Testis (tissue), 3 donors: ENCODE results near the gene TMEM106C. TPM values are rescaled to one million over a fixed set of nuclear protein-coding genes. Genes with fewer than 3 reads are reported as not detected.
A peak's percentile ranks its signal among the peaks of the same experiment; 100 is the strongest.

ENCODE experiments used
- DNase-seq: peaks from one replicate; pipeline ENCODE4 v3.0.0-alpha.2; 2019
- H3K27ac ChIP-seq, 2 donors: fragments of 200-600 bp; sonication (generic); one replicate each; pipeline ENCODE4 v1.5.1; 2019
- H3K27me3 ChIP-seq: fragments of 200-600 bp; sonication (generic); one replicate; pipeline ENCODE4 v1.5.1; 2019
- H3K36me3 ChIP-seq: fragments of 200-600 bp; sonication (generic); one replicate; pipeline ENCODE4 v1.5.1; 2017; ENCODE audit warnings: low read depth; ENCODE audit errors: missing control alignments
- H3K4me1 ChIP-seq: fragments of 200-600 bp; sonication (generic); one replicate; pipeline ENCODE4 v1.5.1; 2019
- H3K4me3 ChIP-seq, 2 donors: fragments of 200-600 bp; sonication (generic); one replicate each; pipeline ENCODE4 v1.5.1; 2017 to 2019
- H3K9me3 ChIP-seq: fragments of 200-600 bp; sonication (generic); one replicate; pipeline ENCODE4 v1.5.1; 2017
- CTCF ChIP-seq, 3 experiments: fragments of 450-650 bp in 2 of 3; fragments of 200-600 bp in 1 of 3; sonication (generic) in 1 of 3; IDR thresholded peaks; one replicate each; pipeline ENCODE4 v1.5.1; 2016 to 2019; ENCODE audit warnings: antibody characterized with exemption in 3 of 3, mild to moderate bottlenecking in 2 of 3, moderate library complexity in 1 of 3
- POLR2A ChIP-seq: fragments of 450-650 bp; IDR thresholded peaks from one replicate; pipeline ENCODE4 v1.6.1; 2017; ENCODE audit warnings: antibody characterized with exemption, mild to moderate bottlenecking, moderate library complexity
- WGBS, 2 donors: methylation state at CpG; one replicate each; pipeline ENCODE4 v1.1.5; 2018; 5-methylcytosine and 5-hydroxymethylcytosine counted together
- intact Hi-C: fragments of 100-400 bp; cut with DNase I; formaldehyde crosslinking; loops from one replicate; pipeline ENCODE4 v1.15.1; 2023; ENCODE audit warnings: low total_unique reads
- polyA plus RNA-seq: library from polyadenylated mRNA; stranded (reverse); fragments of 350-450 nt; fragmentation: Illumina TruSeq; extraction: RNeasy Lipid Tissue Mini Kit (QIAGEN cat#74804); gene quantifications from one replicate; pipeline ENCODE4 v1.2.3, GENCODE V29; 2014; ENCODE audit warnings: low read depth, low replicate concordance; ENCODE audit not compliant: insufficient read depth
- total RNA-seq, 2 donors: library from RNA; depleted of rRNA; stranded (reverse); fragments of >200 nt; gene quantifications; one replicate each; pipeline ENCODE4 v1.2.3, GENCODE V29; 2016

The TMEM106C gene
- total and polyA plus RNA-seq, 3 donors from 2014 or later = 63.5 to 132 (median 91.1) TPM

- no peaks in the 10 kb centered on the region for H3K27me3 ChIP-seq
These were observed 41.8 kb downstream of the TMEM106C start for GRCh38 chr12:48005001-48005749.

GRCh38 chr12:48005750-48006021 is 42.3 kb downstream of the TMEM106C start:
- intact Hi-C loops = no loop called here
- no peaks in the 10 kb centered on the region for H3K27me3 ChIP-seq
- H3K4me3 ChIP-seq = no peak overlapping the region
- H3K9me3 ChIP-seq = no peaks in the 10 kb centered on the region
- no peak for DNase-seq
- no peak overlapping the region for H3K27ac ChIP-seq
- H3K4me1 ChIP-seq = peaks cover 34% of the 10 kb centered on the region
- H3K36me3 ChIP-seq = no peaks in the 10 kb centered on the region
- TF ChIP-seq POLR2A (no peak), CTCF (IDR thresholded peaks at IDR 0.05) (no peak)

More at GRCh38 chr12:48005001-48005749, 41.8 kb downstream of the TMEM106C start:
- Histone ChIP-seq H3K4me1 (peaks cover 34% of the 10 kb centered on the region), H3K27ac (no peak overlapping the region), H3K4me3 (peak overlapping the region in 1 of 2 donors; percentile 18), H3K36me3 (no peaks in the 10 kb centered on the region), H3K9me3 (no peaks in the 10 kb centered on the region)
- no peak for TF ChIP-seq POLR2A
- TF ChIP-seq CTCF (IDR thresholded peaks at IDR 0.05) = no peak
- DNase-seq = no peak
- intact Hi-C loops = no loop called here
- 42 to 47% methylated on average over 17 to 30 of the region's 30 CpGs for WGBS, 2 donors

GRCh38 chr12:48007206-48007605 is 43.8 kb downstream of the TMEM106C start:
- DNase-seq = no peak
- Histone ChIP-seq H3K27ac (no peak overlapping the region), H3K4me1 (peaks cover 24% of the 10 kb centered on the region), H3K36me3 (no peaks in the 10 kb centered on the region), H3K9me3 (no peaks in the 10 kb centered on the region), H3K27me3 (no peaks in the 10 kb centered on the region), H3K4me3 (no peak overlapping the region)
- TF ChIP-seq CTCF (IDR thresholded peaks at IDR 0.05) = no peak
- TF ChIP-seq POLR2A = no peak
- WGBS, 2 donors = 87 to 94% methylated on average over 4 of the region's 4 CpGs
- intact Hi-C loops = no loop called here

- H3K36me3 ChIP-seq = no peaks in the 10 kb centered on the region
- intact Hi-C loops = no loop called here
- H3K9me3 ChIP-seq = no peaks in the 10 kb centered on the region
- DNase-seq = no peak
- H3K4me3 ChIP-seq = no peak overlapping the region
- TF ChIP-seq POLR2A (no peak), CTCF (IDR thresholded peaks at IDR 0.05) (no peak)
- 80 to 82% methylated on average over 2 of the region's 2 CpGs for WGBS, 2 donors
- peaks cover 16% of the 10 kb centered on the region for H3K4me1 ChIP-seq
- no peaks in the 10 kb centered on the region for H3K27me3 ChIP-seq
- no peak overlapping the region for H3K27ac ChIP-seq
These were observed 45.0 kb downstream of the TMEM106C start for GRCh38 chr12:48008349-48008748.

- no peak for TF ChIP-seq POLR2A
- H3K9me3 ChIP-seq = no peaks in the 10 kb centered on the region
- H3K4me3 ChIP-seq = no peak overlapping the region
- WGBS, 2 donors = 87 to 95% methylated on average over 4 of the region's 4 CpGs
- intact Hi-C loops = no loop called here
- DNase-seq = no peak
- no peaks in the 10 kb centered on the region for H3K27me3 ChIP-seq
- H3K27ac ChIP-seq = no peak overlapping the region
- no peaks in the 10 kb centered on the region for H3K36me3 ChIP-seq
- H3K4me1 ChIP-seq = peaks cover 12% of the 10 kb centered on the region
These were observed 45.6 kb downstream of the TMEM106C start for GRCh38 chr12:48008950-48009349.
